Measurements from ENCODE around the gene GFAP. TPM values are rescaled to one million over a fixed set of nuclear protein-coding genes. Genes with fewer than 3 reads are reported as not detected.

GFAP gene
- total RNA-seq, 1 experiment from 2014 or later, result 1.2 TPM

DNA sequence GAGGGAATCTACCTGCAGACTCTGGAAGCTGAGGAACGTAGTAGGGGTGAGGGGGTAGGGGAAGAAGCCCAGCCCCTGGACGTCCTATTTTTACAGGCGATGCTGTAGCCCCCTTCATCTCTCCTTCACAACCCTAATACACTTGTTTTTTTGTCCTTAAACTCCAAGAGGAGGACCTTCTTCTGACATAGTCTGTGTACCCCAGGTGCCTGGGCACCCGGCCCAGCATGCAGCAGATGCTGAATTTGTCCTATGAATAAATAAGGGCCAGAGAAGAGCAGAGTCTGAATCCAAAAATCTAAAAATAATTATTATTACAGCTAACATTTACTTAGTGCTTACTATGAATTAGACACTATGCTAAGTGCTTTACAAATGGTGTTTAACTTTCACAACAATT is 27.2 kb upstream of the GFAP start:
- Histone ChIP-seq H4K5ac (ENCODE audit: insufficient read length, low read depth, low read length) (no peak overlapping the region), H3K56ac (ENCODE audit: insufficient read length, low read depth, low read length) (no peak overlapping the region), H3K4ac (ENCODE audit: low read depth, low read length) (no peak overlapping the region), H3K27ac (ENCODE audit: insufficient read length, low read depth, low read length) (no peak overlapping the region), H3K79me2 (ENCODE audit: insufficient read depth, low read length) (peaks cover 16% of the 10 kb centered on the region; the same call in 1 of the 2 replicates), H4K91ac (ENCODE audit: insufficient read length, low read depth, low read length) (no peak overlapping the region), H3T11ph (ENCODE audit: low read length) (no peak overlapping the region), H3K14ac (ENCODE audit: insufficient read depth, low read length) (no peak overlapping the region), H4K20me1 (ENCODE audit: control insufficient read depth, insufficient read depth, insufficient read length) (no peaks in the 10 kb centered on the region), H3K23me2 (ENCODE audit: insufficient read length, low read depth, low read length, poor library complexity, severe bottlenecking) (no peaks in the 10 kb centered on the region), H3K4me2 (ENCODE audit: insufficient read depth, insufficient read length, low read length) (no peak overlapping the region), H2BK120ac (ENCODE audit: low read depth, low read length, poor library complexity, severe bottlenecking) (no peak overlapping the region), H3K9me3 (ENCODE audit: control insufficient read depth, low read depth, low read length) (no peaks in the 10 kb centered on the region), H4K8ac (replicated peaks; ENCODE audit: insufficient read length, low read depth, low read length) (no peak overlapping the region), H2AFZ (ENCODE audit: low read length) (no peak overlapping the region), H3K9ac (ENCODE audit: extremely low read depth, insufficient read length, low read length) (no peak overlapping the region), H2BK20ac (ENCODE audit: low read depth, low read length, poor library complexity, severe bottlenecking) (no peak overlapping the region), H2BK12ac (ENCODE audit: insufficient read length, low read depth, low read length) (no peak overlapping the region), H3K79me1 (ENCODE audit: insufficient read depth, low read depth, low read length, poor library complexity, severe bottlenecking) (peaks cover 6% of the 10 kb centered on the region), H3K4me1 (ENCODE audit: insufficient read depth, low read length) (peaks cover 2% of the 10 kb centered on the region), H3K27me3 (ENCODE audit: insufficient read depth, low read length) (no peaks in the 10 kb centered on the region), H3K18ac (ENCODE audit: insufficient read length, low read depth, low read length) (no peak overlapping the region), H2BK5ac (ENCODE audit: insufficient read length, low read length) (no peak overlapping the region), H2BK15ac (ENCODE audit: low read depth, low read length) (no peak overlapping the region), H2AK5ac (ENCODE audit: insufficient read length, low read length) (no peak overlapping the region), H3K23ac (ENCODE audit: insufficient read length, low read depth, low read length) (no peak overlapping the region)
- no peak for DNase-seq
- WGBS (ENCODE audit: extremely low coverage, insufficient read length, low lambda C conversion rate), result no CpG with 5 or more reads among the region's 4 CpGs
- Mint-ChIP-seq H3K4me1 (peaks cover 24 to 29% of the 10 kb centered on the region in 2 experiments), H3K9me3 (peaks cover 0 to 5% of the 10 kb centered on the region in 2 experiments; a peak in 1 of 5 replicates), H3K4me3 (no peak overlapping the region), H3K27ac (no peak overlapping the region), H3K27me3 (ENCODE audit: low read depth) (no peaks in the 10 kb centered on the region), H3K36me3 (ENCODE audit: insufficient read depth in 1 of 3, low read depth in 3 of 3) (peaks cover 22 to 49% (median 39%) of the 10 kb centered on the region in 3 experiments)
- TF ChIP-seq, protein P1, sequence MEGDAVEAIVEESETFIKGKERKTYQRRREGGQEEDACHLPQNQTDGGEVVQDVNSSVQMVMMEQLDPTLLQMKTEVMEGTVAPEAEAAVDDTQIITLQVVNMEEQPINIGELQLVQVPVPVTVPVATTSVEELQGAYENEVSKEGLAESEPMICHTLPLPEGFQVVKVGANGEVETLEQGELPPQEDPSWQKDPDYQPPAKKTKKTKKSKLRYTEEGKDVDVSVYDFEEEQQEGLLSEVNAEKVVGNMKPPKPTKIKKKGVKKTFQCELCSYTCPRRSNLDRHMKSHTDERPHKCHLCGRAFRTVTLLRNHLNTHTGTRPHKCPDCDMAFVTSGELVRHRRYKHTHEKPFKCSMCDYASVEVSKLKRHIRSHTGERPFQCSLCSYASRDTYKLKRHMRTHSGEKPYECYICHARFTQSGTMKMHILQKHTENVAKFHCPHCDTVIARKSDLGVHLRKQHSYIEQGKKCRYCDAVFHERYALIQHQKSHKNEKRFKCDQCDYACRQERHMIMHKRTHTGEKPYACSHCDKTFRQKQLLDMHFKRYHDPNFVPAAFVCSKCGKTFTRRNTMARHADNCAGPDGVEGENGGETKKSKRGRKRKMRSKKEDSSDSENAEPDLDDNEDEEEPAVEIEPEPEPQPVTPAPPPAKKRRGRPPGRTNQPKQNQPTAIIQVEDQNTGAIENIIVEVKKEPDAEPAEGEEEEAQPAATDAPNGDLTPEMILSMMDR (conservative IDR thresholded peaks at IDR 0.05), result no peak
